HG02943 (cell line): ENCODE measurements around the gene KCTD8.

Source experiments
- ATAC-seq: cut with Tn5 transposase; IDR thresholded peaks from one replicate; pipeline ENCODE4 v1.9.1; 2021; ENCODE audit warnings: mild to moderate bottlenecking, low read depth, moderate library complexity; ENCODE audit not compliant: unreplicated experiment

Gene KCTD8

DNA sequence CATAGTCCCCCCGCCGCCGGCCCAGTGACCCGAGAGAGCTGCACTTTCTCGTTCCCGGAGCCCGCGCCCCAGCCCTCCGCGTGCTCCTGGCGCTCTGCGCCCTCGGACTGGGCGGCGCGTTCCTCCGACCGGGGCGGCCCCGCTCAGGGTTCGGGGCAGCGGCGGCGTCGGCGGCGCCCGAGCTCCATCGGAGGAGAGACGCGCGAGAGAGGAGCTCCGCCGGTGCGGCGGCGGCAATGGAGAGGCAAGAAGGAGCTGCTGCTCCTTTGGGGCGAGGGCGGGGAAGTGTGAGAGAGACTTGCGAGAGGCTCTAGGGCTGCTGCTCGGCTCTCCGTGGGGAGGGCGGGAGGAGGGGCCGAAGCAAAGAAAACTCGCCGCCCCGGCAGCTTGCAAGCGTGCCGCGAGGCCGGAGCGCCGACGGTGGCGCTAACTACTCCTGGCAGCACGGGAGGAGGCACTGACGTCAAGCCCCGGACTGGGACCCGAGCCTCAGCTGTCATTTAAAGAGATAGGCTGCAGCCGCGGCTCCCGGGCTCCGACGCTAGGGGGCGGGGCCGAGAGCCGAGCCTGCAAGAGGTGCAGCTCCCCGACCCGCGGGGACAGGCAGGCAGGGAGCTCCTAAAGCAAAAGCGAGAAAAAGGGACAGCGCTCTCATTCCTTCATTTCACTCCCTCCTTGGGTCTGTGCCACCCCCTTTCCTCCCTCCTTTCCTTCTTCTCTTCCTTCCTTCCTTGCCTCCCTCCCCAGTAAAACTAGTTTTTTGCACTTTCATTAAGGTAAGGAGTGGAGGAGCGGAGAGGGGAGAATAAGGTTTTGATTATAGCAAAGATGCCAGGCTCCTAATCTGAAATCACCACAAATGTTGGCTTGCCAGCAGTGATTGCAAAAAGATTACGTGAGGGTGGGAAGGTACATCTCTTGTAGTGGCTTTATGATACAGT is at the start of gene KCTD8:
Gene KCTD8, minus strand, starts transcription at position 289 of the 941 bp plus-strand sequence.
- peak; percentile 96 for ATAC-seq

DNA sequence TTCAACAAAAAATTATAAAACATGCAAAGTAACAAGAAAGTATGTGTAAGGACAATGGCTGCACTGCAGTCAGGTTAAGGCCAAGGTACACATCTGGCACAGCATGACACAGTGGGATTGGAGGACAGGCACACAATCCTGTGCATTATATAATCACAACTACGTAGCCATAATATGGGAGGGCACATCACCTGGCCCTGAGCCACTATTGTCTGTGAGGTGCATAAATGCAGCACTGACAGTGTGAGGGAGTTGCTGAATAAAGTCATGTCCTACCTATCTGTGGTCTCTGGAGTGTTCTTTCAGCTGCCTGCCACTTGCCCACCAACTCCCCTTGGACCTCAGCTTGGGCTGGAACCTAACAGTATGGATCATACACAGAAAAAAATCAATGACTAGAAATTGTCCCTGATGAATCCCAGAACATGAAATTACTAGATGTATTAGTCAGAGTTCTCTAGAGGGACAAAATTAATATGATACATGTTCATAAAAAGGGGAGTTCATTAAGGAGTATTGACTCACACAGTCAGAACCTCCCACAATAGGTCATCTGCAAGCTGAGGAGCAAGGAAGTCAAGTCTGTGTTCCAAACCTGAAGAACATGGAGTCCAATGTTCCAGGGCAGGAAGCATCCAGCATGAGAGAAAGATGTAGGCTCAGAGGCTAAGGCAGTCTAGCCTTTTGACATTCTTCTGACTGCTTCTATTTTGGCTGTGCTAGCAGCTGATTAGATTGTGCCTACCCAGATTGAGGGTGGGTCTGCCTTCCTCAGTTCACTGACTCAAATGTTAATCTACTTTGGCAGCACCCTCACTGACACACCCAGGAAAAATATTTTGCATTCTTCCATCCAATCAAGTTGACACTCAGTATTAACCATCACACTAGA is 46.4 kb upstream of the KCTD8 start:
- no peak for ATAC-seq

DNA sequence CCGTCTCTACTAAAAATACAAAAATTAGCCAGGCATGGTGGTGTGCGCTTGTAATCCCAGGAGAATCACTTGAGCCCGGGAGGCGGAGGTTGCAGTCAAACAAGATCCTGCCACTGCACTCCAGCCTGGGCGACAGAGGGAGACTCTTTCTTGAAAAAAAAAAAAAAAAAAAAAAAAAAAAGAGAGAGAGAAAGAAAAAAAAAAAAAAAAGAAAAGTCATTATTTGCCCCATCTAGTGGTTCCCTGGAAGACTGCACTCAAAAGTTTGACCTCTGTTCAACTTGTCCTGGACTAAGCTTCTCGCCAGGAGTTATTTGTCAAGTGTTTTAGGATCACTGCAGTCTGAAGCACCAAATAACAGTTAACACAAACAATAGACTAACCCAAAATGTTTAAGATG is 45.3 kb upstream of the KCTD8 start:
- ATAC-seq = no peak

DNA sequence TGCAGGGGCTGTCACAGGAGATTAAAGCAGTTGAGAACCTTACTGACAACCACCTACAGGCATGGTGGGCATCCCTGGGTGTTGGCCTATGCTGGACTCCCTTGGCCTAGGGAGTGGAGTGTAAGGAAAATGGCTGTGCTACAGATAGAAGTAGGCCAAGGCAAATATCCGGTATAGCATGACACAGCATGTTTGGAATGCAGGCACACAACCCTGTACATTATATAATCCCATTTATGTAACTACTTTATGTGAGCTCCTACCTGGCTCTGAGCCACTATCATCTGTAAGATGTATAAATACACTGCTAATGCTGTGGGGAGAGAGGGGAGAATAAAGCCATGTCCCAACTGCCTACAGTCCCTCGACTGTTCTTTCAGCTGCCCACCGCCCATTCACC is 38.7 kb upstream of the KCTD8 start:
- no peak for ATAC-seq

DNA sequence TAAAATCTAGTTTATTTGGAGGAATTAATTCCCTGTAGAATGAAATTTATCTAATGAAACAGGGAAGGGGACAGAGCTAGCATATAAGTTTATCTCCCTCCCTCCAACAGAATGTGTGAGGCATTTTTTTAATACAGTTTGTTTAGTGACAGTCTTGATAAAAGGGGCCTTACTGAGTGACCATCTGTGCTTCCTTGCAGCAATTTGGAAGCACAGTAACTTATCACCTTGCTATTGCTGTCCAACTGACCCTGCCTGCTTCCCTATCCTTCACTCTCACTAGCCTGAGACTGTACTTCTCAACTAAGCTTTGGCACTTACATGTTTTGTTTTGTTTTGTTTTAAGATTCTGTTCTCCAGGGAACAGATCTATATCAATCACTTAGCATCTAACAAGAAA is 31.1 kb upstream of the KCTD8 start:
- no peak for ATAC-seq

DNA sequence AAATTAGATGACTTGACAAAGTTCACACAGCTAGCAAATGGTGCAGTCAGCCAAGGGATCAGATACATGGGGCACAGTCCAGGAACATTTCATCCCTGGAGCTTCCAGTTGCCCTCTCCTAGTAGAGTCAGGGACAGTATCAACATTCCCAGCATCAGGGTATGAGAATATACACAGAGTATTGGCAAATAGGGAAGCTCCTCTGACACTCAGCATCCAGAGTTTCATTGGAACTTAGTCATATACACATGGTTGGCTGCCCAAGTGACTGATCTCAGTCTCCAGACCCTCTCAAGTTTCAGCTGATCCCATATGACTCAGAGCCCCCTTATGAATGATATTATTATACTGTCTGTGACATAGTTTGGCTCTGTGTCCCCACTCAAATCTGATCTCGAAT is 13.7 kb upstream of the KCTD8 start:
- no peak for ATAC-seq

DNA sequence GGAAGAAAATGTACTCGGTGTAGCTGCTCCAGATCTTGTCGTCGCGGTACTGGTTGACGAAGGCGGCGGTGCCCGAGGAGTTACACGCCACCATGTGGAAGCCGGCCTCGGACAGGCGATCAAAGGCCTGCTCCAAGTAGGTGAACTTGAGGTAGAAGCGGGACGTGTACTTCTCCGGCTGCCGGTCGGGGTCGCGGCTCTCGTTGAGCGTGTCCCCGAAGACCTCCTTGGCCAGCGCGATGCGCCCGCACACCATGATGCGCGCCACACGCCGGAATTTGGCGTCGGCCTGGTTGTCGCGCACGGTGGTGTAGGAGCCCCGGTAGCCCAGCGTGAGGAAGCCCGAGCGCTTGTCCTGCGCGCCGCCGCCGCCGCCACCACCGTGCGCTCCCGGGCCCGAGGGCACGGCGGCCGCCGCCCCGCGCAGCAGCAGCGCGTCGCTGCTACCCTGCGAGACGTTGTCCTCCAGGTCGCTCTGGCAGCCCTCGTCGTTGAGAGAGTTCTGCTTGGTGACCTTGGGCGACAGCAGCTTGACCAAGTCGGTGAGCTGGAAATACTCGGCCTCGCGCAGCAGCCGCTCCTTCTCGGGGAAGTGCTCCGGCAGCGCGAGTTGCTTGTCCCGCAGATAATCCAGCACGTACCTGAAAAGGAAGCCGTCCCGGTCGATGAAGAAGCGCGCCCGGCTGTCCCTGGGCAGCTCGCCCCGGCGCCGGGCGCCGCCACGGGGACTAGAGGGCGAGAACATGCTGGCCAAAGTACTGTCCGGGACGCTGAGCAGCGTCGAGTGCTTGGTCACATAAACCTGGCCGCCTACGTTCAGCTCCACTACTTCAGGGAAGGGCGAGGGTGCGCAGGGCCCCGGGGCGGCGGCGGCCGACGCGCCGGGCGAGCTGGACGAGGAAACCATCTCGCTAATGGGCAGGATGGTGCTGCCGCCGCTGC is 775 bp downstream of the KCTD8 start:
- ATAC-seq = peak; percentile 16

DNA sequence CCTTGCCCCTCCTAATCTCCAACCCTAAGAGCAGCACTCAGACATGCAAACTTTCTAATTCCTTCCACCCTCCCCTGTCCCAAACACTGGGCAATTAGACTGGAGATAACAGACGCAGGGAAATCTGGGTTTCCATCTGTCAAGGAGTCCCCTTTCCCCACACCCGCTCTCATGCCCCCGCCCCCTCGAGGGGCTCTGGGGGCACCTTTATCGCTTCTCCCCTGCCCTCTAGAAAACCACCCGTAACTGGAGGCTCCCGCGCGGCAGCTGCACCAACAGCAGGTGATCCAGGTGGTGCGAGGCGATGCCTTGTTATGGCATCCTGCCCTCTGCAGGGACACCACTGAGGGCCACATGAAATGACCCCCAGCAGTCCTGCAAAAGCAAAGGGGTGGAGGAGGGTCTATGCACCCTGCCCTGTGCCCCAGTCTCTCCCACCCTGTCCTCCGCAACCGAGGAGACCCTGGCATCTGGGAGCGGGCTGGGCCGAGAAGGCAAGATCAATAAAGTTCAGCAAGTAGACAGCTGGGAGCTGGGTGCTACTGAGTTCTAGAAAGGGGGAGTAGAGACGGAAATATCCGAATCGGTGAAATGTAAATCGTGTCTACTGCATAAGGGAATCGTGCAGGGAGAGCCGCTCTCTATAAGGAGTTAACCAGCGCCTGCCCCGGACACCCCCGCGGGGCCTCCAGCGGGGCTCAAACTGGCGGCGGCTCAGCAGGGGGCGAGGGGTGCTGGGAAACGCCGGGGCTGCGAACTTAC is 1.6 kb downstream of the KCTD8 start:
- ATAC-seq = no peak

DNA sequence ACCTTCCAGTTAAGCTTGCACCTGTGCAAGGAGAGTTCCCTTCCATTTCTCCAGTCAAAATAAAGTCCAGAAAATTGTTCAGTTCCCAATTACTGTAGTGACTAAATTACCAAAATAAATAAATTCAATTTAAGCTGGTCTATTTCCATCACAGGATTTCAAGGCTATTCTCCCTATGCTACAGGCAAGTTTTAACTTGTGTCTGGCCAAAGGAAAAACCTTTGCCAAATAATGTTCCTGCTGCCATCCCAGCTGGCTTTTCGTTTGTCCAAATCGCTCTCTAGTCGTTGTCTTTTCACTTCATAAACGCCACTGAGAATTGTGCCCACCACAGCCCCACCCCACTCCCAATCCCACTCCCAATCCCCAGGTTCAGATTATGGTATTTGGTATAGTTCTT is 2.4 kb downstream of the KCTD8 start:
- ATAC-seq = no peak

DNA sequence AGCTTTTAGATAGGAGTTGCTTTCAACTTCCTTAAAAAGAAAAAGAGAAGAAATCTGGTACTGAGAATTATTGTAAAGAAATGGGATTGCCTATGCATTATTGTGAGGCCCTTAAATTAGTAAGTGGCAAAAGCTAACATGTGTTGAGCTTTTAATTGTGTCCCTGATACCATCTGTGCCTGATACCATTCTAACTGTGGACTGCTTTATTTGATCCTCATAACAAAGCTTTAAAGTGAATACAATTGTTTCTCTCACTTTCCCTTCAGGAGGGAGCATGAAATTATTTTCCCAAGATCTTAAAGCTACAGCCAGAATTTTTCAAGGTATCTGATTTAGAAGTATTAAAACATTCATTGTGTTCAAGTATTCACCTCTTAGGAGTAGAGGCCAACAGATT is 9.9 kb downstream of the KCTD8 start:
- ATAC-seq = no peak

DNA sequence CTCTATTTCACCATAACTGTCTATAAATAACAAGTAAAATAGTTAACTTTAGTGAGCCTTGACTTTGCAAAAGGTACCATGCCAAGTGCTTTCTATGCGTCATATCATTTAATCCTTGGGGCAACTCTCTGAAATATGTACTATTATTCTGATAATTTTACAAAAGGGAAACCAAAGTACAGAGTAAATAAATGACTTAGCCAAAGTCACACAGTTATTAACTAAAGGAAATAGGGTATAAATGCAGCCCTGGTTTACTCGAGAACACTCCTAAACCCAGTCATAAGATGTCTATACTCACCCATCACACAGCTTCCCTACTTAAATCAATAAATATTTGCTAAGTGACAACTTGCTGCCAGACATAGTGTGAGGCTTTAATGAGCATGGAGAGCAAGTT is 14.4 kb downstream of the KCTD8 start:
- no peak for ATAC-seq

DNA sequence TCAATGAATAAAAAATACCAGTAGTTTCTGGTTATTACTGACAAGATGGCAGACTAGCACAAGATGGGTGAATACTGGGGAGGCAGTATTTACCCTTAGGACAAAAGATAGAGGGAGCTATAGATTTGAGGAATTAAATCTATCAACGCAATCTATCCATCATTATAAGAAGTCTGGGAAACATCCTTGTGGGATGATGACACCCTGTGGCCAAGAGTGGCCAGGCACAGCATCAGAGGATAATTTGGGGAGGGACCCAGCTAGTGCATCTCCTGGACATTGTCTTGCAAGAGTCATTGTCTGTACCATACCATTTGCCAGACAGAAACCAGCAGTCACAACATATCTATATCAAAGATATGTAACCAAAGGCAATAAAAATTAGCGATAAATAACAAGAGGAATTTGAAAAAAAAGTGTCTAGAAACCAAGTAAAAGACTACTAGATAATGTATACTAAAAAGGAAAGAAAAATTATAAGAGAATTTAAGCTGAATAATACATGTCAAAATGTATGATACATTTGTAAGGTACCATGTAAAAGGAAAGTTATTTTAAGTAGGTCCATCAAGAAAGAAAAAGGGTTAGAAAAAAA is 22.9 kb downstream of the KCTD8 start:
- ATAC-seq = no peak

DNA sequence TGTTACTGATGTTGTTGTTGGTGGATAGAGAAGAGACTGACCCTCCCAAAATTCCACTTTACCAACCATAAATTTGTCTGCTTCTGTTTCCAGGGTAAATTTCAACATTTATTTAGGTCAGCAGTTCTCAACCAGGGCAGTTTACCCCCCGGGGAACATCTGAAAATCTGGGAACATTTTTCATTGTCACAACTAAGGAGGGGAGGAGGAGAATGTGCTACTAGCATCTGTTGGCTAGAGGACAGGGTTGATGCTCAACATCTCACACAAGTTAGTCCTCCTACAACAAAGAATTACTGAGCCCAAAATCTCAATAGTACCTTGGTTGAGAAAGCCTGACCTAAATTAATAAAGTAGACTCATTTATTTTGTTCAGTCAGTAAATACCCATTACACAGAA is 25.7 kb downstream of the KCTD8 start:
- ATAC-seq = no peak

DNA sequence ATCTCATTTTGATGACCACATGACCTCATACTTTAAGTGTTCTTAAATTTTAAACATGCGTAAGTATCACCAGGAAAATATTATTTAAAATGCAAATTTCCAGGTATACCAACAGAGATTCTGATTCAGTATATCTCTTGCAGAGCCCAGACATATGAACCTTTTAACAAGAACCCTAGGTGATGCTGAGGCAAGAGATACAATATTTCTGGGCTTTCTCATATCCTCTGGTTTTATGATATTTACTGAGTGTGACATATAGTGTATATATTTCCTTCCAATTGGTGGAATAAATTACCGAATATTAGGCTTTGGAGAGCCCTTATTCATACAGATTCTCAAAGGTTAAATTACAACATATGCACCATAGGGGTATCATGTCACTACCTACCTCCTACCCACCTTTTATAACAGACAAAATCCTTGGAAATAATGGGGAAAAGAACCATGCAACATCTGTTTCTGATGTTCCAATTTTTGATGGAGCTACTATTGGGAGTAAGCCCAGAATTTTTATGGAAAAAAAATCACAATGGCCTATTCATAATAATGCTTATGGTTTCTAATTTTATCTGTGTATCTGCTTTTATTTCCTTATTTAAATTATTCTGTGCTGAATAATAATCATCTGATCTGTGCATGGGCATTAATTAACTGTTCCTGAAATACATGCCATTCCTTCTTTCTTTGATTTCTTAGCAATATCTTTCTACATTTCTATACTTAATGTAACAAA is 27.1 kb downstream of the KCTD8 start:
- no peak for ATAC-seq

DNA sequence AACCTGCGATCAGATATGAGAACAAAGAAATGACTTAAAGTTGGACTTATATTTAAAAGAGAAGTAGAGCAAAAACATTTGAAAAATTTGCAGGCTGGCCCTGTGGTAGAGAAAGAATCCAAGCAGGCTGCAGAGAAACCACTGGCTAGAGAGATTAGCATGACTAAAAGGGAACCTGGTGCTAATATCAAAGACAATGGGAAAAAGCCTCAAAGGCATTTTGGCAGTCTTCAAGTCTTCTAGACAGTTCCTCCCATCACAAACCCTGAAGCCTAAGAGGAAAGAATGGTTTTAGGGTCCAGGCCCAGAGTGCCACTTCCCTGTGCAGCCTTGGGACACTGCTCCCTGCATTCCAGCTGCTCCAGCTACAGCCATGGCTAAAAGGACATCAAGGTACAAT is 33.4 kb downstream of the KCTD8 start:
- ATAC-seq = no peak

DNA sequence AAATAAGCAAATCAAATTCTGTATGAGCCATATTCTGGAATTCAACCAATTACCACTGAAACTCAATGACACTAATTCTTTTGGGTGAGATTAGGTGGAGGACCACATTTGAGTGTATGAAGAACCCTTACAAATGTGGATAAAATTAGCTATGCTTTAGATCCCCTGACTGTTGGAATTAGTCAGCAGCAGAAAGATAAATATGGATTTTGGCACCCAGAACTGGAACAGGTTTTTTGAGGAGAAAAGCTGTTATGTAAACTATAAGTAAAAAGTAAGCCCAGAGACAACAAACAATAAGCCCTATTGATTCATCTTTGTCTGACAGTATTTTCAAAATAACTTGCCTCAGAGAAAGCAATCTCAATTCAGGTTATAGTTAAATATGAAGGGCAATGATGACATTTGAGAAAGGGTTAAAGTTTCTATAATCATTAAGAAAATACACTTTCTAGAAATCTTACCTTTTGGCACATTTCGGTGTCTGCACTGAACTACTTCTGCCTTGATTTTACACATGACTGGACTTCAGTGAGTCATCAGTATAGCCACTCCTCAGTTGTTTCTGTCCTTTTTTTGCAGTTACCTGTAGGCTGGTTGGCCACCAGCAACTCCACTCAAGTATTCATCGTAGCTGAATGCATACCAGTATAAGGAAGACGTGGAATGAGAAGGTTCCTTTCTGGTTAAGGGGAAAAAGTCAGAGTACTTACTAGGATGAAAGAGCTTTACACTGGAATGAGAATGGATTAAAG is 80.0 kb downstream of the KCTD8 start:
- ATAC-seq = no peak

DNA sequence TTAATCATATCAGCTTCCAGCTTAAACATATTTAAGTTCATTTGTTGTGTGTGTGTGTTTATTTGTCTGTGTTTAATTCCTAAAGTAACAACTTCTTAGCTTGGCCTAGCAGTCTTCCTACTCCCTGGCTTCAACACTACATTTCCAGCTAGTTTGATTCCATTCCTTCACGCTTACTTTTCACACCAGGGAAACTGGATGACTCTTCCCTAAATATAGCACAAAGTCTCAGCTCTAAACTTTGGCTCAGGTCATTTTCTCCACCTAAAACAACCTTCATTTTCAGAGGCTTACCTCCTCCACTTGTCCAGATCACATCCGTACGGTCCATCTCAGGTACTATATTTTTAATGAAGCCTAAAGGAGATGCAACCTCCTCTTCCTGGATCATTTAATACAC is 94.4 kb downstream of the KCTD8 start:
- ATAC-seq = no peak

DNA sequence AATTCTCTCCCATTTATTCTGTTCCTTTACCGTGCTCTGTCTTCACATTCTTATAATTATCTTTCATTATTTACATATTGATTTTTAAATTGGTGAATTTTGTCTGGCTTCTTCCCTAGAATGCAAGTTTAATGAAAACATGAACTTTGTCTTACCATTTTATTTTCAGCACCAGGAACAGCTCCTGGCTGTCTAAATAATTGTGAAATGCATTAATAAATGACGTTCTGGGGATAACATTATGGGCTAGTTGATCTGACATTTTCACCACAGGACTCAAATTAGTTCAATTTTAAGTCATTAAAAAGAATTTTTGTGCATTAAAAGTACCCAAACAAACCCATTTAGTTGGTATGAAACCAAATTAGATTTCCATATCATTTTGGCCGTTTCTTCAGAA is 97.5 kb downstream of the KCTD8 start:
- ATAC-seq = no peak
